Stimulated activated CD8-positive, alpha-beta memory T cell treated with anti-CD3 and anti-CD28 coated beads, Interleukin-15, amount 100 ng/mL, for 1 hour (primary cell): ENCODE measurements around the gene MAP7.

Experiments used
- DNase-seq: peaks from one replicate; pipeline ENCODE4 v3.0.0-alpha.2; 2020; ENCODE audit warnings: low read depth

MAP7 gene

GRCh38 chr6:136529710-136530109 is 20.5 kb downstream of the MAP7 start:
- no peak for DNase-seq

GRCh38 chr6:136528477-136528876 is 21.7 kb downstream of the MAP7 start:
- DNase-seq: no peak

- DNase-seq: no peak
Measured at GRCh38 chr6:136527831-136528230, 22.4 kb downstream of the MAP7 start.

GRCh38 chr6:136526937-136527336 is 23.3 kb downstream of the MAP7 start:
- DNase-seq: no peak

GRCh38 chr6:136526196-136526930 is 23.9 kb downstream of the MAP7 start:
- no peak for DNase-seq

- no peak for DNase-seq
Measured at GRCh38 chr6:136525586-136526195, 24.5 kb downstream of the MAP7 start.

- DNase-seq: no peak
Measured at GRCh38 chr6:136524936-136525413, 25.2 kb downstream of the MAP7 start.

- DNase-seq: no peak
Measured at GRCh38 chr6:136524339-136524935, 25.8 kb downstream of the MAP7 start.

GRCh38 chr6:136523196-136523595 is 27.0 kb downstream of the MAP7 start:
- no peak for DNase-seq

- no peak for DNase-seq
Measured at GRCh38 chr6:136522636-136523035, 27.6 kb downstream of the MAP7 start.

- no peak for DNase-seq
Measured at GRCh38 chr6:136521911-136522310, 28.3 kb downstream of the MAP7 start.

GRCh38 chr6:136521427-136521826 is 28.8 kb downstream of the MAP7 start:
- no peak for DNase-seq

- no peak for DNase-seq
Measured at GRCh38 chr6:136520517-136520916, 29.7 kb downstream of the MAP7 start.

GRCh38 chr6:136517582-136517981 is 32.6 kb downstream of the MAP7 start:
- no peak for DNase-seq

GRCh38 chr6:136517002-136517401 is 33.2 kb downstream of the MAP7 start:
- no peak for DNase-seq

GRCh38 chr6:136514591-136514990 is 35.6 kb downstream of the MAP7 start:
- no peak for DNase-seq

GRCh38 chr6:136511926-136512325 is 38.3 kb downstream of the MAP7 start:
- no peak for DNase-seq

- DNase-seq: no peak
Measured at GRCh38 chr6:136511397-136511796, 38.8 kb downstream of the MAP7 start.

- no peak for DNase-seq
Measured at GRCh38 chr6:136510782-136511181, 39.4 kb downstream of the MAP7 start.

GRCh38 chr6:136510299-136510698 is 39.9 kb downstream of the MAP7 start:
- DNase-seq: no peak

GRCh38 chr6:136508725-136509392 is 41.4 kb downstream of the MAP7 start:
- DNase-seq: no peak

- no peak for DNase-seq
Measured at GRCh38 chr6:136506124-136506799, 44.0 kb downstream of the MAP7 start.
